Gastrocnemius medialis (tissue), 4 donors: ENCODE measurements around the gene CCDC180. TPM values are rescaled to one million over a fixed set of nuclear protein-coding genes. Genes with fewer than 3 reads are reported as not detected.

ENCODE experiments used
- ATAC-seq, 2 donors: fragments of 150-250 bp; one replicate each; pipeline ENCODE4 v1.9.1; 2016
- DNase-seq, 2 donors: peaks; one replicate each; pipeline ENCODE4 v3.0.0-alpha.2; 2019
- H3K27ac ChIP-seq, 4 donors: fragments of 200-600 bp; sonication (generic); 1 replicate in 1 of 4; 2 replicates in 3 of 4; pipeline ENCODE4 v1.5.1; 2016 to 2018; ENCODE audit warnings: mild to moderate bottlenecking in 2 of 4, moderate library complexity in 1 of 4
- H3K27me3 ChIP-seq, 3 donors: fragments of 200-600 bp; sonication (generic) in 2 of 3; 1 replicate in 1 of 3; 2 replicates in 2 of 3; pipeline versions ENCODE4 v1.5.1 to v1.6.0; 2016 to 2019; ENCODE audit warnings: mild to moderate bottlenecking in 1 of 3, moderate library complexity in 1 of 3
- H3K36me3 ChIP-seq, 2 donors: fragments of 200-600 bp; sonication (generic) in 1 of 2; one replicate each; pipeline ENCODE4 v1.5.1; 2017 to 2018
- H3K4me1 ChIP-seq, 2 donors: fragments of 200-600 bp; sonication (generic) in 1 of 2; one replicate each; pipeline ENCODE4 v1.5.1; 2016 to 2017; ENCODE audit warnings: mild to moderate bottlenecking in 2 of 2
- H3K4me3 ChIP-seq, 4 donors: fragments of 200-600 bp; sonication (generic) in 3 of 4; 1 replicate in 1 of 4; 2 replicates in 3 of 4; pipeline ENCODE4 v1.5.1; 2016 to 2019; ENCODE audit warnings: mild to moderate bottlenecking in 2 of 4
- H3K9me3 ChIP-seq, 3 donors: fragments of 200-600 bp; sonication (generic) in 2 of 3; 1 replicate in 1 of 3; 2 replicates in 2 of 3; pipeline ENCODE4 v1.5.1; 2016 to 2019
- POLR2A ChIP-seq, 2 donors: fragments of 450-650 bp; IDR thresholded peaks; one replicate each; pipeline ENCODE4 v1.6.1; 2017; ENCODE audit warnings: antibody characterized with exemption in 2 of 2, mild to moderate bottlenecking in 2 of 2, moderate library complexity in 2 of 2
- in situ Hi-C, 4 donors: fragments of 200-750 bp; cut with MboI; loops; one replicate each; pipeline versions ENCODE4 v1.15.0 to v1.8.0; 2017; ENCODE audit warnings: low sequenced_read_pairs in 4 of 4
- intact Hi-C: fragments of 100-400 bp; cut with DNase I; formaldehyde crosslinking; loops from one replicate; pipeline ENCODE4 v1.15.1; 2023; ENCODE audit warnings: low total_unique reads
- total RNA-seq, 4 donors: library from RNA; depleted of rRNA; stranded (reverse); fragments of >200 nt; gene quantifications; one replicate each; pipeline versions ENCODE4 v1.1.0 to v1.2.3, GENCODE V29; 2016
- TF ChIP-seq, protein P1 (sequence below), 5 experiments: fragments of 450-650 bp in 3 of 5; fragments of 200-600 bp in 2 of 5; sonication (generic) in 2 of 5; IDR thresholded peaks in 4 of 5; conservative IDR thresholded peaks in 1 of 5; 1 replicate in 4 of 5; 2 replicates in 1 of 5; pipeline ENCODE4 v1.5.1; 2016 to 2019; ENCODE audit warnings: antibody characterized with exemption in 5 of 5, mild to moderate bottlenecking in 3 of 5, moderate library complexity in 3 of 5

Gene CCDC180
- total RNA-seq, 4 donors from 2014 or later: 0.24 to 2.7 (median 1.9) TPM

DNA sequence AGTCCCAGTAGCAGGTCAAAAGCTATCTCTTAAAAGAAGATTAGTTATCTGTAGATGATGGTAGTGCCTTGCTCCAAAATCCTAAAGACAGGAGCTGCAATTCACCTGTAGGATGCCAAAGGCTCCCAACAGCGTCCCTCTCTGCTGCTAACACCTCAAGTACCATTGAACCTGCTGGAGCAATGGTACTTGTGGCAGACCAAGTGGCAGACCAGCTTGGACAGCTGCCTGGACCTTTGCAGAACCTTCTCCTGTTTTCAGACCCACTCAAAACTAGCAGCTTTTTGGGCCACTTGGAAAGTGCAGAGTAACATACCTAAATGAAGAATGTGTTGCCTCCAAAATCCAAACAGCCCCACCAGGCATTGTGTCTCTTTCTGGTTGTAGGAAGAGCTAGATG, 6.9 kb upstream of the CCDC180 start:
- no peaks in the 10 kb centered on the region for H3K4me1 ChIP-seq
- in situ Hi-C loops: no loop called here
- H3K36me3 ChIP-seq: no peaks in the 10 kb centered on the region
- H3K9me3 ChIP-seq: no peaks in the 10 kb centered on the region
- H3K4me3 ChIP-seq: no peak overlapping the region
- DNase-seq (no peak), ATAC-seq (no peak)
- no peaks in the 10 kb centered on the region for H3K27me3 ChIP-seq
- H3K27ac ChIP-seq: no peak overlapping the region
- TF ChIP-seq POLR2A (IDR thresholded peaks at IDR 0.05): no peak
- TF ChIP-seq, protein P1, sequence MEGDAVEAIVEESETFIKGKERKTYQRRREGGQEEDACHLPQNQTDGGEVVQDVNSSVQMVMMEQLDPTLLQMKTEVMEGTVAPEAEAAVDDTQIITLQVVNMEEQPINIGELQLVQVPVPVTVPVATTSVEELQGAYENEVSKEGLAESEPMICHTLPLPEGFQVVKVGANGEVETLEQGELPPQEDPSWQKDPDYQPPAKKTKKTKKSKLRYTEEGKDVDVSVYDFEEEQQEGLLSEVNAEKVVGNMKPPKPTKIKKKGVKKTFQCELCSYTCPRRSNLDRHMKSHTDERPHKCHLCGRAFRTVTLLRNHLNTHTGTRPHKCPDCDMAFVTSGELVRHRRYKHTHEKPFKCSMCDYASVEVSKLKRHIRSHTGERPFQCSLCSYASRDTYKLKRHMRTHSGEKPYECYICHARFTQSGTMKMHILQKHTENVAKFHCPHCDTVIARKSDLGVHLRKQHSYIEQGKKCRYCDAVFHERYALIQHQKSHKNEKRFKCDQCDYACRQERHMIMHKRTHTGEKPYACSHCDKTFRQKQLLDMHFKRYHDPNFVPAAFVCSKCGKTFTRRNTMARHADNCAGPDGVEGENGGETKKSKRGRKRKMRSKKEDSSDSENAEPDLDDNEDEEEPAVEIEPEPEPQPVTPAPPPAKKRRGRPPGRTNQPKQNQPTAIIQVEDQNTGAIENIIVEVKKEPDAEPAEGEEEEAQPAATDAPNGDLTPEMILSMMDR (IDR thresholded peaks at IDR 0.05 in 4 of 5, conservative IDR thresholded peaks at IDR 0.05 in 1 of 5): no peak
- intact Hi-C loops: no loop called here

DNA sequence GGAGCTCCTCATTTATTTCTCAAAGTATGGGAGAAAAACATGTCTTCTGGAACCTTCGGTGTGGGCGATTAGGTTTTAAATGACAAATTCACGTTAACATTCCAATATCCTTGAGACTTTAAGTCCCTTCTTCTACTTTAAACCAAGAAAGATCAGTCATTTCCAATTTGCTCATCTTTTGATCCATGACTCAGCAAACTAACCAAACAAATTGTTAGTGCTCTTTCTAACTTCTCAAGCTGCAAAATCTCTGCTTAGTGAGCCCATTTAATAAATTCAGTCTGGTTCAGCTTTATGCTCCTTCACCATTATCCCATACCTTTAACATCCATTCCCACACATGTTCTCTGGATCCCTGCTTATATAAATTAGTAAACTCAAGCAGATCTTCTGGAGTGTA, 5.5 kb upstream of the CCDC180 start:
- Histone ChIP-seq H3K9me3 (no peaks in the 10 kb centered on the region), H3K36me3 (no peaks in the 10 kb centered on the region), H3K4me1 (no peaks in the 10 kb centered on the region), H3K4me3 (no peak overlapping the region), H3K27ac (no peak overlapping the region), H3K27me3 (no peaks in the 10 kb centered on the region)
- in situ Hi-C loops (no loop called here), intact Hi-C loops (no loop called here)
- ATAC-seq: no peak
- DNase-seq: no peak
- TF ChIP-seq POLR2A (IDR thresholded peaks at IDR 0.05): no peak
- TF ChIP-seq, protein P1 (IDR thresholded peaks at IDR 0.05 in 4 of 5, conservative IDR thresholded peaks at IDR 0.05 in 1 of 5): no peak

DNA sequence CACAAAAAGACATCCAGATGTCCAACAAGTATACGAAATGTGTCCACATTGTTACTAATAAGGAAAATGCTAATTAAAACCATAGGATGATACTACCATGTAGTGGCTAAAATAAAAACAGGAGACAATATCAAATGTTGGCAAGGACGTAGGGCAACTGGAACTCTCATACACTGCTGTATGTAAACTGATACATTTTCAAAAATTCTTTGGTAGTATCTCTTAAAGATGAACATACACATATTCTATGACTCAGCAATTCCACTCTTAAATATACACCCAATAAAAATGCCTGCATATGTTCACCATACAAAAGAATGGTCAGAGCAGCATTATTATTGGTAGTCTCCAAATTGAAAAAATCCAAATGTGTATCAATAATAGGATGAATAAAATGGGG, 2.9 kb upstream of the CCDC180 start:
- Histone ChIP-seq H3K4me3 (no peak overlapping the region), H3K27ac (no peak overlapping the region), H3K27me3 (no peaks in the 10 kb centered on the region), H3K9me3 (no peaks in the 10 kb centered on the region), H3K4me1 (no peaks in the 10 kb centered on the region), H3K36me3 (no peaks in the 10 kb centered on the region)
- intact Hi-C loops: no loop called here
- DNase-seq (no peak), ATAC-seq (no peak)
- in situ Hi-C loops: no loop called here
- TF ChIP-seq, protein P1 (IDR thresholded peaks at IDR 0.05 in 4 of 5, conservative IDR thresholded peaks at IDR 0.05 in 1 of 5): no peak
- no peak for TF ChIP-seq POLR2A (IDR thresholded peaks at IDR 0.05)

DNA sequence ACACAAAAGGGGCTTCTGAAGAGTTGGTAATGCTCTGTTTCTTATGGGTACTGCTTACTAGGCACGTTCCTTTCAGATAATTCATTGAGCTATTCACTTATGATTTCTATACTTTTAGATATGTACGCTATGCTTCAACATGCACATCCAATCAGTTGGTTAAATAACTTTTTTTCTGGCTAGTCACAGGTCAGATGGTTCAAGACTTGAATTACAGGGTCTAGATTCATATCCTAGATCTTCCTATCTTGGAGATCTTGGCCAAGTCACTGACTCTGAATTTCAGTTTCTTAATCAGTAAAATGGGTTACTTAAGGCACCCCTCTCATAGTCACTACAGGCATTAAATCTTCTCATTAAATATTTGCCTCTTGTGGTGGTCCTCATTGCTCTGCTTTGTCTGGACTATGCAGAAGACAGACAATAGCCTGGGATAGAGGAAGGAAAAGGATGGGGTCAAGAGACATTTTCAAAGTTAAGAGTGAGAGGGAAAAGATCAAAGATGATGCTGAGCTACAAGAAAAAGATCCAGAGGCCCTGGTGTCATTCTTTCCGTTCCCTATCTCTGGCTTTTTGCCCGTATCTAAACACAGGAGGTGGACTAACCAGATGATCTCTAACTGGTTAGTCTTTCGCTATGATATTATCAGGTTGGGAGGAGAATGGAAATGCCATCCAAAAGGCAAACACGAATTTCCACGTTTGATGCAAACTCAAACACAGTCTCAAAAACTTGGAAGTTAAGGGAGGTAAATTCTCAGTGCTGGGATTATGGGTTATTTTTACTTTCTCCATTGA, 1.8 kb upstream of the CCDC180 start:
- Histone ChIP-seq H3K27ac (no peak overlapping the region), H3K9me3 (no peaks in the 10 kb centered on the region), H3K4me1 (no peaks in the 10 kb centered on the region), H3K4me3 (no peak overlapping the region), H3K27me3 (no peaks in the 10 kb centered on the region), H3K36me3 (no peaks in the 10 kb centered on the region)
- intact Hi-C loops (no loop called here), in situ Hi-C loops (no loop called here)
- ATAC-seq (no peak), DNase-seq (no peak)
- no peak for TF ChIP-seq POLR2A (IDR thresholded peaks at IDR 0.05)
- TF ChIP-seq, protein P1 (IDR thresholded peaks at IDR 0.05 in 4 of 5, conservative IDR thresholded peaks at IDR 0.05 in 1 of 5): no peak
